B cell (primary cell): ENCODE results near the gene ZC3H12C. TPM values are rescaled to one million over a fixed set of nuclear protein-coding genes. Genes with fewer than 3 reads are reported as not detected.
A peak's percentile ranks its signal among the peaks of the same experiment; 100 is the strongest.

Experiments used
- ATAC-seq: fragments of 200-7000 bp; cut with Tn5 transposase; one replicate; pipeline ENCODE4 v1.10.0; 2021; ENCODE audit warnings: low read depth, mild to moderate bottlenecking, moderate number of reproducible peaks, moderate library complexity
- CTCF ChIA-PET: fragments of 350-600 bp; sonication (Branson Sonifier 250); formaldehyde crosslinking; loops from one replicate; lab custom pipeline; 2021; ENCODE audit warnings: antibody characterized with exemption, inconsistent platforms; lab: Charles Lee
- POLR2A ChIA-PET: fragments of 350-600 bp; sonication (Branson Sonifier 250); formaldehyde crosslinking; loops from one replicate; lab custom pipeline; 2021; ENCODE audit warnings: antibody characterized with exemption; lab: Charles Lee
- DNase-seq: peaks from one replicate; pipeline ENCODE4 v3.0.0; 2013
- H2AFZ ChIP-seq: 2 replicates; pipeline ENCODE4 v1.6.1; 2012; ENCODE audit warnings: mild to moderate bottlenecking, low read depth, low read length; ENCODE audit not compliant: insufficient read depth, poor library complexity, severe bottlenecking
- H3K27ac ChIP-seq, 2 donors: 1 replicate in 1 of 2; 2 replicates in 1 of 2; pipeline ENCODE4 v1.5.1; 2012 to 2013; ENCODE audit warnings: low read length in 2 of 2, mild to moderate bottlenecking in 2 of 2, moderate library complexity in 1 of 2
- H3K27me3 ChIP-seq, 4 experiments: fragments of 200-600 bp in 1 of 4; sonication (generic) in 1 of 4; replicated peaks in 1 of 4; 1 replicate in 2 of 4; 2 replicates in 2 of 4; pipeline versions ENCODE4 v1.6.1 to v1.7.0; 2013 to 2016; ENCODE audit warnings: low read length in 3 of 4, mild to moderate bottlenecking in 2 of 4, mixed read lengths in 1 of 4, moderate library complexity in 1 of 4; ENCODE audit not compliant: insufficient read depth in 4 of 4, control insufficient read depth in 3 of 4; ENCODE audit errors: control extremely low read depth in 1 of 4
- H3K36me3 ChIP-seq, 2 experiments: replicated peaks in 1 of 2; 1 replicate in 1 of 2; 2 replicates in 1 of 2; pipeline versions ENCODE4 v1.6.1 to v1.7.1; 2013; ENCODE audit warnings: low read length in 1 of 2; ENCODE audit not compliant: insufficient read depth in 2 of 2, control insufficient read depth in 1 of 2; ENCODE audit errors: control extremely low read depth in 1 of 2, extremely low read depth in 1 of 2
- H3K4me1 ChIP-seq, 2 donors: fragments of 200-600 bp in 1 of 2; sonication (generic) in 1 of 2; 1 replicate in 1 of 2; 2 replicates in 1 of 2; pipeline versions ENCODE4 v1.5.1 to v1.6.1; 2013 to 2017; ENCODE audit warnings: low read length in 2 of 2; ENCODE audit not compliant: control insufficient read depth in 2 of 2, insufficient read depth in 2 of 2
- H3K4me2 ChIP-seq: replicated peaks from 2 replicates; pipeline ENCODE3; 2012; ENCODE audit warnings: mild to moderate bottlenecking, low read depth, low read length; ENCODE audit not compliant: poor library complexity, severe bottlenecking
- H3K4me3 ChIP-seq, 5 experiments: fragments of 200-600 bp in 1 of 5; sonication (generic) in 1 of 5; 1 replicate in 3 of 5; 2 replicates in 2 of 5; pipeline versions ENCODE4 v1.5.1 to v1.7.0; 2011 to 2016; ENCODE audit warnings: low read length in 4 of 5, mild to moderate bottlenecking in 4 of 5, low read depth in 2 of 5, control low read depth in 1 of 5, moderate library complexity in 1 of 5; ENCODE audit not compliant: insufficient read depth in 1 of 5; ENCODE audit errors: control extremely low read depth in 1 of 5, extremely low read depth in 1 of 5
- H3K79me2 ChIP-seq: fragments of 200-600 bp; sonication (generic); one replicate; pipeline ENCODE4 v1.6.0; 2016; ENCODE audit warnings: low read length; ENCODE audit not compliant: control insufficient read depth, insufficient read depth
- H3K9ac ChIP-seq: fragments of 200-600 bp; sonication (generic); 2 replicates; pipeline ENCODE4 v1.6.1; 2017; ENCODE audit warnings: mild to moderate bottlenecking, low read length, moderate library complexity
- H3K9me3 ChIP-seq, 3 donors: one replicate each; pipeline versions ENCODE4 v1.6.1 to v1.7.1; 2013; ENCODE audit warnings: low read length in 2 of 3; ENCODE audit not compliant: control insufficient read depth in 2 of 3, insufficient read depth in 1 of 3; ENCODE audit errors: control extremely low read depth in 1 of 3
- H4K20me1 ChIP-seq: 2 replicates; pipeline ENCODE4 v1.6.0; 2012; ENCODE audit warnings: mild to moderate bottlenecking, low read length; ENCODE audit not compliant: insufficient read depth, control insufficient read depth, poor library complexity, severe bottlenecking
- H3K27ac Mint-ChIP-seq: one replicate; pipeline ENCODE4 v1.8.0; 2021; ENCODE audit warnings: mixed read lengths
- H3K27me3 Mint-ChIP-seq: one replicate; pipeline ENCODE4 v1.8.0; 2021; ENCODE audit warnings: mixed read lengths
- H3K4me1 Mint-ChIP-seq: one replicate; pipeline ENCODE4 v1.8.0; 2021; ENCODE audit warnings: mixed read lengths
- H3K4me3 Mint-ChIP-seq: one replicate; pipeline ENCODE4 v1.8.0; 2021; ENCODE audit warnings: mixed read lengths
- H3K9me3 Mint-ChIP-seq: one replicate; pipeline ENCODE4 v1.8.0; 2022; ENCODE audit warnings: mixed read lengths; ENCODE audit not compliant: insufficient read depth
- CTCF ChIP-seq: fragments of 200-600 bp; IDR thresholded peaks from one replicate; pipeline ENCODE4 v1.8.0; 2022; ENCODE audit warnings: antibody characterized with exemption, mild to moderate bottlenecking
- EZH2 ChIP-seq: IDR thresholded peaks from 2 replicates; pipeline ENCODE4 v1.6.1; 2012; ENCODE audit warnings: borderline replicate concordance, low read depth, mild to moderate bottlenecking, moderate library complexity, low read length; ENCODE audit not compliant: insufficient read depth, poor library complexity, severe bottlenecking
- WGBS: methylation state at CpG from one replicate; pipeline ENCODE4 v1.1.5; 2013; ENCODE audit warnings: missing lambda C conversion rate; ENCODE audit not compliant: insufficient coverage; 5-methylcytosine and 5-hydroxymethylcytosine counted together
- intact Hi-C: fragments of 100-400 bp; cut with micrococcal nuclease; formaldehyde crosslinking; loops from one replicate; pipeline ENCODE4 v1.10.0; 2022
- polyA plus RNA-seq: library from polyadenylated mRNA; depleted of rRNA; stranded (reverse); fragments of >200 nt; gene quantifications from 2 replicates; pipeline ENCODE4 v1.2.3, GENCODE V29; 2012
- total RNA-seq, 2 donors: library from RNA; stranded (reverse); fragments of 120-200 nt in 1 of 2; gene quantifications; 1 replicate in 1 of 2; 2 replicates in 1 of 2; pipeline versions ENCODE4 v1.2.3 to v1.2.4, GENCODE V29; 2013 to 2022

Gene ZC3H12C
- total and polyA plus RNA-seq, 2 donors (not counting 1 experiment from before 2014, with no cell fraction given), result 0.01 to 0.10 TPM

- WGBS, result 0% methylated on average over 10 of the region's 14 CpGs
- Mint-ChIP-seq H3K27ac (no peak overlapping the region), H3K9me3 (no peaks in the 10 kb centered on the region), H3K4me1 (peaks cover 4% of the 10 kb centered on the region), H3K4me3 (peak overlapping the region; percentile 55), H3K27me3 (peaks cover 23% of the 10 kb centered on the region)
- ATAC-seq (peak; percentile 51), DNase-seq (peak; percentile 64)
- Histone ChIP-seq H3K4me3 (no peak overlapping the region), H3K27me3 (peaks cover 0 to 11% (median 3%) of the 10 kb centered on the region in 4 experiments), H3K36me3 (no peaks in the 10 kb centered on the region), H2AFZ (peak overlapping the region; percentile 56), H3K9ac (no peak overlapping the region), H3K27ac (no peak overlapping the region), H3K79me2 (no peaks in the 10 kb centered on the region), H3K9me3 (no peaks in the 10 kb centered on the region), H3K4me2 (peak overlapping the region; percentile 51), H3K4me1 (peaks cover 4 to 6% of the 10 kb centered on the region in 2 donors), H4K20me1 (no peaks in the 10 kb centered on the region)
- CTCF ChIA-PET, result interaction anchor here (1.6 kb wide), 1 partner anchor 22 kb away, joined by 3 read pairs; no protein-coding TSS in a partner anchor
- TF ChIP-seq EZH2, result no peak
- TF ChIP-seq CTCF, result peak; percentile 92
- intact Hi-C loops, result no loop called here
- POLR2A ChIA-PET, result no interaction called here
These were observed 80.8 kb downstream of the ZC3H12C start for GRCh38 chr11:110173811-110174644.

- intact Hi-C loops, result no loop called here
- POLR2A ChIA-PET, result no interaction called here
- no peaks in the 10 kb centered on the region for H3K79me2 ChIP-seq
- H3K27ac ChIP-seq, result no peak overlapping the region
- TF ChIP-seq EZH2, result no peak
- no peak for TF ChIP-seq CTCF
- DNase-seq (no peak), ATAC-seq (no peak)
- peak overlapping the region; percentile 59 for H3K27ac Mint-ChIP-seq
- peaks cover 0 to 11% (median 3%) of the 10 kb centered on the region in 4 experiments for H3K27me3 ChIP-seq
- H3K4me1 ChIP-seq, result peaks cover 4 to 6% of the 10 kb centered on the region in 2 donors
- H3K36me3 ChIP-seq, result no peaks in the 10 kb centered on the region
- H3K9me3 Mint-ChIP-seq, result no peaks in the 10 kb centered on the region
- H3K4me3 Mint-ChIP-seq, result no peak overlapping the region
- H3K9me3 ChIP-seq, result no peaks in the 10 kb centered on the region
- WGBS, result 89% methylated on average over 3 of the region's 6 CpGs
- H2AFZ ChIP-seq, result peak overlapping the region; percentile 18
- no peak overlapping the region for H3K9ac ChIP-seq
- CTCF ChIA-PET, result interaction anchor here (0.7 to 1.6 kb wide), 3 partner anchors 14 to 35 kb away, joined by 3 read pairs; no protein-coding TSS in a partner anchor
- H4K20me1 ChIP-seq, result no peaks in the 10 kb centered on the region
- peaks cover 23% of the 10 kb centered on the region for H3K27me3 Mint-ChIP-seq
- H3K4me3 ChIP-seq, result no peak overlapping the region
- peaks cover 4% of the 10 kb centered on the region for H3K4me1 Mint-ChIP-seq
- H3K4me2 ChIP-seq, result no peak overlapping the region
These were observed 81.6 kb downstream of the ZC3H12C start for GRCh38 chr11:110174645-110175310.
